Liver (tissue), 9 donors: ENCODE measurements around the gene MED6. TPM values are rescaled to one million over a fixed set of nuclear protein-coding genes. Genes with fewer than 3 reads are reported as not detected.

Experiments used
- DNase-seq: peaks from one replicate; pipeline ENCODE4 v3.0.0-alpha.2; 2017; ENCODE audit warnings: low spot score
- H3K27ac ChIP-seq, 2 donors: one replicate each; pipeline ENCODE4 v1.7.0; 2013; ENCODE audit warnings: inconsistent platforms in 2 of 2, low read length in 2 of 2, control low read depth in 1 of 2, low read depth in 1 of 2, mild to moderate bottlenecking in 1 of 2
- H3K27me3 ChIP-seq, 4 donors: one replicate each; pipeline versions ENCODE4 v1.6.1 to v1.7.0; 2013; ENCODE audit warnings: low read length in 3 of 4, inconsistent platforms in 1 of 4, mild to moderate bottlenecking in 1 of 4, moderate library complexity in 1 of 4; ENCODE audit not compliant: control insufficient read depth in 4 of 4, insufficient read depth in 4 of 4
- H3K36me3 ChIP-seq, 4 donors: one replicate each; pipeline versions ENCODE4 v1.6.1 to v1.7.0; 2013; ENCODE audit warnings: low read length in 3 of 4, mild to moderate bottlenecking in 3 of 4, low read depth in 1 of 4, moderate library complexity in 1 of 4; ENCODE audit not compliant: control insufficient read depth in 4 of 4, insufficient read depth in 3 of 4
- H3K4me1 ChIP-seq, 4 donors: one replicate each; pipeline versions ENCODE4 v1.6.1 to v1.7.0; 2013; ENCODE audit warnings: low read length in 3 of 4, mild to moderate bottlenecking in 3 of 4, moderate library complexity in 1 of 4; ENCODE audit not compliant: control insufficient read depth in 4 of 4, insufficient read depth in 4 of 4
- H3K4me3 ChIP-seq, 3 donors: one replicate each; pipeline versions ENCODE4 v1.6.1 to v1.7.0; 2013; ENCODE audit warnings: low read length in 3 of 3, control low read depth in 1 of 3, low read depth in 1 of 3, mild to moderate bottlenecking in 1 of 3
- H3K9ac ChIP-seq, 2 donors: one replicate each; pipeline ENCODE4 v1.7.0; 2013; ENCODE audit warnings: low read length in 2 of 2, mild to moderate bottlenecking in 2 of 2, moderate library complexity in 2 of 2, control low read depth in 1 of 2, low read depth in 1 of 2
- H3K9me3 ChIP-seq, 4 donors: one replicate each; pipeline versions ENCODE4 v1.6.1 to v1.7.0; 2013; ENCODE audit warnings: low read length in 3 of 4; ENCODE audit not compliant: control insufficient read depth in 4 of 4
- EGR1 ChIP-seq, 2 donors: IDR thresholded peaks; 2 replicates each; pipeline ENCODE4 v1.6.1; 2016 to 2018; ENCODE audit warnings: antibody characterized with exemption in 2 of 2, low read depth in 2 of 2
- FOXA1 ChIP-seq: IDR thresholded peaks from 2 replicates; pipeline ENCODE4 v1.6.1; 2016; ENCODE audit warnings: antibody characterized with exemption
- FOXA2 ChIP-seq: IDR thresholded peaks from 2 replicates; pipeline ENCODE4 v1.6.1; 2016; ENCODE audit warnings: antibody characterized with exemption
- GABPA ChIP-seq, 2 donors: IDR thresholded peaks in 1 of 2; conservative IDR thresholded peaks in 1 of 2; 2 replicates each; pipeline ENCODE4 v1.6.1; 2016; ENCODE audit warnings: antibody characterized with exemption in 2 of 2, mild to moderate bottlenecking in 1 of 2, moderate library complexity in 1 of 2
- HNF4A ChIP-seq, 2 donors: conservative IDR thresholded peaks; 2 replicates each; pipeline ENCODE4 v1.6.1; 2016; ENCODE audit warnings: antibody characterized with exemption in 2 of 2, mild to moderate bottlenecking in 2 of 2
- HNF4G ChIP-seq: IDR thresholded peaks from 2 replicates; pipeline ENCODE4 v1.6.1; 2016; ENCODE audit warnings: antibody characterized with exemption
- JUND ChIP-seq, 2 donors: IDR thresholded peaks; 2 replicates each; pipeline ENCODE4 v1.6.1; 2016; ENCODE audit warnings: antibody characterized with exemption in 2 of 2
- NR2F2 ChIP-seq: IDR thresholded peaks from 2 replicates; pipeline ENCODE4 v1.6.1; 2016; ENCODE audit warnings: antibody characterized with exemption
- RAD21 ChIP-seq, 2 donors: IDR thresholded peaks; 2 replicates each; pipeline ENCODE4 v1.6.1; 2016; ENCODE audit warnings: antibody characterized with exemption in 2 of 2, mild to moderate bottlenecking in 2 of 2
- RXRA ChIP-seq, 2 donors: IDR thresholded peaks; 2 replicates each; pipeline ENCODE4 v1.6.1; 2017 to 2018; ENCODE audit warnings: antibody characterized with exemption in 2 of 2, mild to moderate bottlenecking in 1 of 2
- SP1 ChIP-seq: IDR thresholded peaks from 2 replicates; pipeline ENCODE4 v1.6.1; 2018; ENCODE audit warnings: antibody characterized with exemption, mild to moderate bottlenecking
- TAF1 ChIP-seq: conservative IDR thresholded peaks from 2 replicates; pipeline ENCODE4 v1.6.1; 2016; ENCODE audit warnings: antibody characterized with exemption, mild to moderate bottlenecking
- YY1 ChIP-seq: IDR thresholded peaks from 2 replicates; pipeline ENCODE4 v1.6.1; 2016; ENCODE audit warnings: antibody characterized with exemption, mild to moderate bottlenecking
- WGBS: extraction: QIAGEN DNeasy Blood & Tissue Kit; methylation state at CpG from one replicate; pipeline ENCODE4 v1.1.7; 2013; 5-methylcytosine and 5-hydroxymethylcytosine counted together
- polyA plus RNA-seq, 2 donors: library from polyadenylated mRNA; stranded (reverse) in 1 of 2; unstranded in 1 of 2; fragments of 200-250 nt in 1 of 2; fragments of >200 nt in 1 of 2; fragmentation: Nextera tagmentation in 1 of 2; extraction: Ambion mirVana in 1 of 2; gene quantifications; one replicate each; pipeline versions ENCODE4 v1.2.1 to v1.2.3, GENCODE V29; 2013 to 2015
- total RNA-seq, 2 donors: library from RNA; depleted of rRNA; stranded (reverse); fragments of >200 nt; gene quantifications; one replicate each; pipeline ENCODE4 v1.2.3, GENCODE V29; 2014
- TF ChIP-seq, protein P1 (sequence below): IDR thresholded peaks from 2 replicates; pipeline ENCODE4 v1.6.1; 2016; ENCODE audit warnings: antibody characterized with exemption
- TF ChIP-seq, protein P2 (sequence below): IDR thresholded peaks from 2 replicates; pipeline ENCODE4 v1.6.1; 2016; ENCODE audit warnings: antibody characterized with exemption
- TF ChIP-seq, protein P3 (sequence below): IDR thresholded peaks from 2 replicates; pipeline ENCODE4 v1.6.1; 2016; ENCODE audit warnings: antibody characterized with exemption
- TF ChIP-seq, protein P4 (sequence below): IDR thresholded peaks from 2 replicates; pipeline ENCODE4 v1.6.1; 2016; ENCODE audit warnings: antibody characterized with exemption, mild to moderate bottlenecking
- TF ChIP-seq, protein P5 (sequence below): fragments of 150-350 bp; IDR thresholded peaks from 2 replicates; pipeline ENCODE4 v1.5.1; 2017; ENCODE audit warnings: improper control_type of control experiment, low read depth, low read length; ENCODE audit not compliant: missing input control
- donor health status: healthy.
- donor health status: healthy.
- donor health status: healthy.
- donor health status: healthy.
- donor health status: healthy.

MED6 gene
- total and polyA plus RNA-seq, 4 donors = 10.4 to 21.3 (median 15.2) TPM

DNA sequence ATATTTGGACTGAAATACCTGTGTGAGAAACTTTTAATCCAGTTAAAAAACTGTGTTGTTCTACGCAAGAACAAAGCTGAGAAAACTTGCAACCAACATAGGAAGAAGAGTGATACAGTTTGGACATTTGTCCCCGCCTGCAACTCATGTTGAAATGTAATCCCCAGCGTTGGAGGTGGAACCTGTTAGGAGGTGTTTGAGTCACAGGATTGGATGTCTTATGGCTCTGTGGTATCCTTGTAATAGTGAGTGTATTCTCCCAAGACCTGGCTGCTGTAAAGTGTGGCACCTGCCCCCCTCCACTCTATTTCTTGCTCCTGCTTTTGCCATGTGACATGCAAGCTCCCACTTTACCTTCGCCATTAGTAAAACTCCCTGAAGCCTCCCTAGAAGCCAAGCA lies 37.0 kb downstream of the MED6 start:
- WGBS = 98% methylated on average over 4 of the region's 4 CpGs
- H3K9me3 ChIP-seq = peaks cover 0 to 6% (median 0%) of the 10 kb centered on the region in 4 donors

DNA sequence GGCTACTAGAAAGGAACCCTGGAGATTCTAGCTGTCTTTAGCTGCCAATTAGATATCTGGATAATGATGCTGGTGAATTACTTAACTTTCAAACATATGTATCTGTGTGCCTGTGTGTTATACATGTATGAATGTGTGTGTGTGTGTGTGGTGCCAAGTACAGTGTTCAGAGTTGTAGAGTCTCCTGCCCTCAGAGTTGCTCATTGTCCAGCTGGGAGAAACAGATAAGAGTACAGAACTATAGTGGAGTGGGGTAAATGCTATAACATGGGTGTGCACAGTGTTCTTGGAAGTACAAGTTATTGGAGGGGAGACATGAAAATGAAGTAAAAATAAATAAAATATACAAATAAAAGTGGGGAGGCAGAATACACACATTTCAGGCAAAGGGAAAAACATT lies 42.1 kb downstream of the MED6 start:
- Histone ChIP-seq H3K36me3 (peaks cover 0 to 12% (median 11%) of the 10 kb centered on the region in 4 donors), H3K4me1 (no peaks in the 10 kb centered on the region), H3K4me3 (no peak overlapping the region), H3K9ac (no peak overlapping the region), H3K27ac (no peak overlapping the region), H3K27me3 (no peaks in the 10 kb centered on the region), H3K9me3 (peaks cover 0 to 6% (median 0%) of the 10 kb centered on the region in 4 donors)
- TF ChIP-seq, protein P1, sequence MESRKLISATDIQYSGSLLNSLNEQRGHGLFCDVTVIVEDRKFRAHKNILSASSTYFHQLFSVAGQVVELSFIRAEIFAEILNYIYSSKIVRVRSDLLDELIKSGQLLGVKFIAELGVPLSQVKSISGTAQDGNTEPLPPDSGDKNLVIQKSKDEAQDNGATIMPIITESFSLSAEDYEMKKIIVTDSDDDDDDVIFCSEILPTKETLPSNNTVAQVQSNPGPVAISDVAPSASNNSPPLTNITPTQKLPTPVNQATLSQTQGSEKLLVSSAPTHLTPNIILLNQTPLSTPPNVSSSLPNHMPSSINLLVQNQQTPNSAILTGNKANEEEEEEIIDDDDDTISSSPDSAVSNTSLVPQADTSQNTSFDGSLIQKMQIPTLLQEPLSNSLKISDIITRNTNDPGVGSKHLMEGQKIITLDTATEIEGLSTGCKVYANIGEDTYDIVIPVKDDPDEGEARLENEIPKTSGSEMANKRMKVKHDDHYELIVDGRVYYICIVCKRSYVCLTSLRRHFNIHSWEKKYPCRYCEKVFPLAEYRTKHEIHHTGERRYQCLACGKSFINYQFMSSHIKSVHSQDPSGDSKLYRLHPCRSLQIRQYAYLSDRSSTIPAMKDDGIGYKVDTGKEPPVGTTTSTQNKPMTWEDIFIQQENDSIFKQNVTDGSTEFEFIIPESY = no peak
- TF ChIP-seq, protein P2, sequence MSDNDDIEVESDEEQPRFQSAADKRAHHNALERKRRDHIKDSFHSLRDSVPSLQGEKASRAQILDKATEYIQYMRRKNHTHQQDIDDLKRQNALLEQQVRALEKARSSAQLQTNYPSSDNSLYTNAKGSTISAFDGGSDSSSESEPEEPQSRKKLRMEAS = no peak
- TF ChIP-seq HNF4A (conservative IDR thresholded peaks at IDR 0.05) = no peak
- TF ChIP-seq SP1 = no peak
- no peak for TF ChIP-seq GABPA (IDR thresholded peaks at IDR 0.05 in 1 of 2, conservative IDR thresholded peaks at IDR 0.05 in 1 of 2)
- no peak for TF ChIP-seq EGR1 (IDR thresholded peaks at IDR 0.05; ENCODE audit: low read depth in 2 of 2)
- no peak for TF ChIP-seq YY1
- no peak for TF ChIP-seq RAD21 (IDR thresholded peaks at IDR 0.05)
- TF ChIP-seq, protein P3, sequence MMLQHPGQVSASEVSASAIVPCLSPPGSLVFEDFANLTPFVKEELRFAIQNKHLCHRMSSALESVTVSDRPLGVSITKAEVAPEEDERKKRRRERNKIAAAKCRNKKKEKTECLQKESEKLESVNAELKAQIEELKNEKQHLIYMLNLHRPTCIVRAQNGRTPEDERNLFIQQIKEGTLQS = no peak
- TF ChIP-seq FOXA1 = no peak
- TF ChIP-seq NR2F2 = no peak
- TF ChIP-seq FOXA2 = no peak
- TF ChIP-seq TAF1 = no peak
- TF ChIP-seq RXRA (IDR thresholded peaks at IDR 0.05) = no peak
- no peak for TF ChIP-seq HNF4G
- no peak for TF ChIP-seq JUND (IDR thresholded peaks at IDR 0.05)
- no peak for DNase-seq

More for the DNA sequence above, 37.0 kb downstream of the MED6 start:
- H3K27ac ChIP-seq = no peak overlapping the region
- H3K9ac ChIP-seq = no peak overlapping the region
- H3K27me3 ChIP-seq = no peaks in the 10 kb centered on the region
- H3K4me1 ChIP-seq = no peaks in the 10 kb centered on the region
- no peak for TF ChIP-seq SP1
- H3K36me3 ChIP-seq = peaks cover 1 to 28% (median 22%) of the 10 kb centered on the region in 4 donors
- no peak for DNase-seq
- H3K4me3 ChIP-seq = no peak overlapping the region

DNA sequence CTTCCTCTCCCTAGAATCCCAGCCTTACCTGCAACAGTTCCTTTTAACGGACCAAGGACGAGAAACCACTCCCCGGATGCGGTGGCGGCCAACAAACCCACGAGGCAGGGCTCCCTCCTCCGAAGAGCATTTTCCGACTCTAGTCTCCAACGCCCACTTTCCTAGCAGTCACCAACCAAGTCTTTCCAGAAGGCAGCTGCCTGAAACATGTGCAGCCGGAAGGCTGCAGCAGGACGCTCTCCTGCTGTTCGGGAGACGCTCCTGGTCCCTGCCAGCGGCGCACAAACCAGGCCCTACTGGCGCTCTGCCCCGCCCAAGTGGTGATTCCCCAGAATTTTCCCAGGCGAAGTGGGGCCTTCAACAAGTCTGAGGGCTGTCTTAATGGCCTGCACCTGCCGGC lies 44.6 kb downstream of the MED6 start:
- no peak for DNase-seq
- H3K9me3 ChIP-seq = no peaks in the 10 kb centered on the region
- TF ChIP-seq RAD21 (IDR thresholded peaks at IDR 0.05) (no peak), GABPA (IDR thresholded peaks at IDR 0.05 in 1 of 2, conservative IDR thresholded peaks at IDR 0.05 in 1 of 2) (no peak), NR2F2 (no peak), HNF4G (no peak), EGR1 (IDR thresholded peaks at IDR 0.05; ENCODE audit: low read depth in 2 of 2) (no peak), FOXA1 (no peak), FOXA2 (no peak), YY1 (no peak)
- TF ChIP-seq, protein P2 = no peak
- TF ChIP-seq, protein P4, sequence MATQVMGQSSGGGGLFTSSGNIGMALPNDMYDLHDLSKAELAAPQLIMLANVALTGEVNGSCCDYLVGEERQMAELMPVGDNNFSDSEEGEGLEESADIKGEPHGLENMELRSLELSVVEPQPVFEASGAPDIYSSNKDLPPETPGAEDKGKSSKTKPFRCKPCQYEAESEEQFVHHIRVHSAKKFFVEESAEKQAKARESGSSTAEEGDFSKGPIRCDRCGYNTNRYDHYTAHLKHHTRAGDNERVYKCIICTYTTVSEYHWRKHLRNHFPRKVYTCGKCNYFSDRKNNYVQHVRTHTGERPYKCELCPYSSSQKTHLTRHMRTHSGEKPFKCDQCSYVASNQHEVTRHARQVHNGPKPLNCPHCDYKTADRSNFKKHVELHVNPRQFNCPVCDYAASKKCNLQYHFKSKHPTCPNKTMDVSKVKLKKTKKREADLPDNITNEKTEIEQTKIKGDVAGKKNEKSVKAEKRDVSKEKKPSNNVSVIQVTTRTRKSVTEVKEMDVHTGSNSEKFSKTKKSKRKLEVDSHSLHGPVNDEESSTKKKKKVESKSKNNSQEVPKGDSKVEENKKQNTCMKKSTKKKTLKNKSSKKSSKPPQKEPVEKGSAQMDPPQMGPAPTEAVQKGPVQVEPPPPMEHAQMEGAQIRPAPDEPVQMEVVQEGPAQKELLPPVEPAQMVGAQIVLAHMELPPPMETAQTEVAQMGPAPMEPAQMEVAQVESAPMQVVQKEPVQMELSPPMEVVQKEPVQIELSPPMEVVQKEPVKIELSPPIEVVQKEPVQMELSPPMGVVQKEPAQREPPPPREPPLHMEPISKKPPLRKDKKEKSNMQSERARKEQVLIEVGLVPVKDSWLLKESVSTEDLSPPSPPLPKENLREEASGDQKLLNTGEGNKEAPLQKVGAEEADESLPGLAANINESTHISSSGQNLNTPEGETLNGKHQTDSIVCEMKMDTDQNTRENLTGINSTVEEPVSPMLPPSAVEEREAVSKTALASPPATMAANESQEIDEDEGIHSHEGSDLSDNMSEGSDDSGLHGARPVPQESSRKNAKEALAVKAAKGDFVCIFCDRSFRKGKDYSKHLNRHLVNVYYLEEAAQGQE = no peak
- TF ChIP-seq, protein P3 = no peak
- TF ChIP-seq, protein P5, sequence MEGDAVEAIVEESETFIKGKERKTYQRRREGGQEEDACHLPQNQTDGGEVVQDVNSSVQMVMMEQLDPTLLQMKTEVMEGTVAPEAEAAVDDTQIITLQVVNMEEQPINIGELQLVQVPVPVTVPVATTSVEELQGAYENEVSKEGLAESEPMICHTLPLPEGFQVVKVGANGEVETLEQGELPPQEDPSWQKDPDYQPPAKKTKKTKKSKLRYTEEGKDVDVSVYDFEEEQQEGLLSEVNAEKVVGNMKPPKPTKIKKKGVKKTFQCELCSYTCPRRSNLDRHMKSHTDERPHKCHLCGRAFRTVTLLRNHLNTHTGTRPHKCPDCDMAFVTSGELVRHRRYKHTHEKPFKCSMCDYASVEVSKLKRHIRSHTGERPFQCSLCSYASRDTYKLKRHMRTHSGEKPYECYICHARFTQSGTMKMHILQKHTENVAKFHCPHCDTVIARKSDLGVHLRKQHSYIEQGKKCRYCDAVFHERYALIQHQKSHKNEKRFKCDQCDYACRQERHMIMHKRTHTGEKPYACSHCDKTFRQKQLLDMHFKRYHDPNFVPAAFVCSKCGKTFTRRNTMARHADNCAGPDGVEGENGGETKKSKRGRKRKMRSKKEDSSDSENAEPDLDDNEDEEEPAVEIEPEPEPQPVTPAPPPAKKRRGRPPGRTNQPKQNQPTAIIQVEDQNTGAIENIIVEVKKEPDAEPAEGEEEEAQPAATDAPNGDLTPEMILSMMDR = no peak

More for the DNA sequence above, 44.6 kb downstream of the MED6 start:
- H3K4me1 ChIP-seq = no peaks in the 10 kb centered on the region
- 48% methylated on average over 19 of the region's 19 CpGs for WGBS
- no peak overlapping the region for H3K9ac ChIP-seq
- H3K27me3 ChIP-seq = no peaks in the 10 kb centered on the region
- no peak overlapping the region for H3K4me3 ChIP-seq
- peaks cover 0 to 4% (median under 1%) of the 10 kb centered on the region in 4 donors for H3K36me3 ChIP-seq
- no peak overlapping the region for H3K27ac ChIP-seq
